Stimulated activated CD8-positive, alpha-beta memory T cell treated with anti-CD3 and anti-CD28 coated beads, Interleukin-2, amount 100 ng/mL, for 48 hours (primary cell): ENCODE results near the gene RGMA.
A peak's percentile ranks its signal among the peaks of the same experiment; 100 is the strongest.
"Not testable (repeated sequence)": the region's sequence is repeated elsewhere in the genome, so short reads cannot be mapped to it uniquely, and the experiment has no call there.

Experiments used
- DNase-seq, 2 donors: peaks; one replicate each; pipeline ENCODE4 v3.0.0-alpha.2; 2020; ENCODE audit warnings: low read depth in 2 of 2

The RGMA gene

GRCh38 chr15:93034512-93034911 is 54.5 kb downstream of the RGMA start:
- no peak for DNase-seq

GRCh38 chr15:93033434-93034045 is 55.5 kb downstream of the RGMA start:
- DNase-seq, result no peak

- not testable (repeated sequence) for DNase-seq
Observed at GRCh38 chr15:93032515-93033206, 56.4 kb downstream of the RGMA start.

GRCh38 chr15:93031557-93032384 is 57.2 kb downstream of the RGMA start:
- DNase-seq, result not testable (repeated sequence)

GRCh38 chr15:93031103-93031464 is 57.9 kb downstream of the RGMA start:
- DNase-seq, result no peak

GRCh38 chr15:93030430-93031102 is 58.4 kb downstream of the RGMA start:
- peak; percentile 27 to 43 for DNase-seq

- DNase-seq, result no peak
Observed at GRCh38 chr15:93029836-93030429, 59.1 kb downstream of the RGMA start.

GRCh38 chr15:93029214-93029835 is 59.7 kb downstream of the RGMA start:
- DNase-seq, result no peak

- no peak for DNase-seq
Observed at GRCh38 chr15:93028632-93029213, 60.3 kb downstream of the RGMA start.

GRCh38 chr15:93028111-93028631 is 60.8 kb downstream of the RGMA start:
- no peak for DNase-seq

GRCh38 chr15:93027413-93027812 is 61.6 kb downstream of the RGMA start:
- no peak for DNase-seq

GRCh38 chr15:93026380-93026817 is 62.6 kb downstream of the RGMA start:
- DNase-seq, result no peak

- no peak for DNase-seq
Observed at GRCh38 chr15:93025625-93025982, 63.4 kb downstream of the RGMA start.

- DNase-seq, result no peak
Observed at GRCh38 chr15:93024716-93025624, 64.0 kb downstream of the RGMA start.

- DNase-seq, result no peak
Observed at GRCh38 chr15:93024293-93024692, 64.7 kb downstream of the RGMA start.

- no peak for DNase-seq
Observed at GRCh38 chr15:93020976-93021772, 67.8 kb downstream of the RGMA start.

GRCh38 chr15:93019971-93020370 is 69.0 kb downstream of the RGMA start:
- DNase-seq, result no peak

GRCh38 chr15:93019090-93019489 is 69.9 kb downstream of the RGMA start:
- no peak for DNase-seq

GRCh38 chr15:93018574-93018973 is 70.4 kb downstream of the RGMA start:
- no peak for DNase-seq
